ENCODE data around the gene SHROOM2. TPM values are rescaled to one million over a fixed set of nuclear protein-coding genes. Genes with fewer than 3 reads are reported as not detected.

SHROOM2 gene
- total and polyA plus RNA-seq, 9 of the 15 experiments (the other 6 are each of a cell fraction or from before 2014, with no cell fraction given) = not detected

- H3K4me1 ChIP-seq (replicated peaks in 1 of 2; ENCODE audit: control insufficient read depth in 2 of 2, insufficient read depth in 2 of 2, low read length in 2 of 2) = no peaks in the 10 kb centered on the region
- no peak for DNase-seq (ENCODE audit: extremely low read depth in 1 of 4, low spot score in 3 of 4)
- WGBS (ENCODE audit: insufficient coverage, low coverage, missing lambda C conversion rate) = 0% methylated on average over 9 of the region's 9 CpGs
- no peaks in the 10 kb centered on the region for H3K9me1 ChIP-seq (ENCODE audit: control insufficient read depth, insufficient read depth, low read length)
- H3K27ac ChIP-seq (ENCODE audit: extremely low read depth, low read depth, low read length) = no peak overlapping the region
- TF ChIP-seq ZNF583 (CRISPR knock-in tag; IDR thresholded peaks at IDR 0.05) = no peak
- no TSS peak for BruUV-seq (replicated peaks)
- POLR2A ChIA-PET = no interaction called here
- H3K9me3 ChIP-seq (replicated peaks; ENCODE audit: control insufficient read depth, insufficient read depth, low read depth, low read length) = no peaks in the 10 kb centered on the region
- no peaks in the 10 kb centered on the region for H4K20me1 ChIP-seq (replicated peaks; ENCODE audit: control insufficient read depth, insufficient read depth, low read length)
- no peaks in the 10 kb centered on the region for H3K79me2 ChIP-seq (ENCODE audit: control insufficient read depth, insufficient read depth, low read length)
- intact Hi-C loops (cut with micrococcal nuclease) = no loop called here
- ATAC-seq = no peak
- in situ Hi-C loops (cut with MboI) = no loop called here
- CTCF ChIA-PET (ENCODE audit: low intra/inter-chr PET ratio) = no interaction called here
- H2AFZ ChIP-seq (ENCODE audit: low read depth, low read length) = no peak overlapping the region
- no peak overlapping the region for H3K4me2 ChIP-seq (ENCODE audit: insufficient read depth, low read length)
- no peak overlapping the region for H3K4me3 ChIP-seq
- no peaks in the 10 kb centered on the region for H3K36me3 ChIP-seq (ENCODE audit: control insufficient read depth, insufficient read depth, low read length)
- peaks cover 0 to 14% of the 10 kb centered on the region in 2 experiments; a peak in 2 of 5 replicates for H3K27me3 ChIP-seq (ENCODE audit: control insufficient read depth in 2 of 2, insufficient read depth in 2 of 2, low read length in 2 of 2)
- no peak for FAIRE-seq
- H3K9ac ChIP-seq (ENCODE audit: insufficient read depth in 1 of 2, low read depth in 2 of 2, low read length in 2 of 2) = no peak overlapping the region
Observed at GRCh38 chrX:9926002-9926401, 139.8 kb downstream of the SHROOM2 start.

GRCh38 chrX:9927698-9928482, 141.7 kb downstream of the SHROOM2 start:
- no peak overlapping the region for H3K27ac ChIP-seq (ENCODE audit: extremely low read depth, low read depth, low read length)
- H3K9ac ChIP-seq (ENCODE audit: insufficient read depth in 1 of 2, low read depth in 2 of 2, low read length in 2 of 2) = no peak overlapping the region
- no peaks in the 10 kb centered on the region for H3K4me1 ChIP-seq (replicated peaks in 1 of 2; ENCODE audit: control insufficient read depth in 2 of 2, insufficient read depth in 2 of 2, low read length in 2 of 2)
- no peaks in the 10 kb centered on the region for H3K79me2 ChIP-seq (ENCODE audit: control insufficient read depth, insufficient read depth, low read length)
- no peak overlapping the region for H2AFZ ChIP-seq (ENCODE audit: low read depth, low read length)
- no peaks in the 10 kb centered on the region for H3K9me1 ChIP-seq (ENCODE audit: control insufficient read depth, insufficient read depth, low read length)
- peaks cover 0 to 14% of the 10 kb centered on the region in 2 experiments; a peak in 2 of 5 replicates for H3K27me3 ChIP-seq (ENCODE audit: control insufficient read depth in 2 of 2, insufficient read depth in 2 of 2, low read length in 2 of 2)
- TF ChIP-seq GABPB2 (CRISPR knock-in tag; conservative IDR thresholded peaks at IDR 0.05) (no peak), CEBPB (tag; IDR thresholded peaks at IDR 0.05) (no peak), HCFC1 (IDR thresholded peaks at IDR 0.05; ENCODE audit: low read depth, low read length) (no peak), XRCC5 (IDR thresholded peaks at IDR 0.05; ENCODE audit: low read depth, low read length) (no peak), THAP7 (CRISPR knock-in tag; IDR thresholded peaks at IDR 0.05) (no peak), GABPA (tag; conservative IDR thresholded peaks at IDR 0.05; ENCODE audit: low read depth) (no peak)
- FAIRE-seq = no peak
- H3K36me3 ChIP-seq (ENCODE audit: control insufficient read depth, insufficient read depth, low read length) = no peaks in the 10 kb centered on the region
- BruUV-seq (replicated peaks) = no TSS peak
- intact Hi-C loops (cut with micrococcal nuclease) (no loop called here), in situ Hi-C loops (cut with MboI) (no loop called here)
- CTCF ChIA-PET (ENCODE audit: low intra/inter-chr PET ratio) = no interaction called here
- DNase-seq (ENCODE audit: extremely low read depth in 1 of 4, low spot score in 3 of 4) = no peak
- no peak overlapping the region for H3K4me2 ChIP-seq (ENCODE audit: insufficient read depth, low read length)
- H3K4me3 ChIP-seq = no peak overlapping the region
- ATAC-seq = no peak
- H4K20me1 ChIP-seq (replicated peaks; ENCODE audit: control insufficient read depth, insufficient read depth, low read length) = no peaks in the 10 kb centered on the region
- 0% methylated on average over 9 of the region's 11 CpGs for WGBS (ENCODE audit: insufficient coverage, low coverage, missing lambda C conversion rate)
- H3K9me3 ChIP-seq (replicated peaks; ENCODE audit: control insufficient read depth, insufficient read depth, low read depth, low read length) = no peaks in the 10 kb centered on the region
- POLR2A ChIA-PET = no interaction called here
